Loucy (cell line): ENCODE measurements around the gene HLA-DRB1.

ENCODE experiments used
- H2AFZ ChIP-seq: fragments of 200-600 bp; sonication (generic); 2 replicates; pipeline ENCODE4 v1.6.0; 2016; ENCODE audit warnings: antibody characterized with exemption, mild to moderate bottlenecking, low read length, moderate library complexity
- H3F3A ChIP-seq: fragments of 200-600 bp; 2 replicates; pipeline ENCODE4 v1.6.0; 2016; ENCODE audit warnings: antibody characterized with exemption, low read depth, mild to moderate bottlenecking
- H3K27me3 ChIP-seq: fragments of 200-600 bp; sonication (generic); 2 replicates; pipeline ENCODE4 v1.6.1; 2014; ENCODE audit warnings: low read length, mild to moderate bottlenecking; ENCODE audit not compliant: insufficient read depth, poor library complexity, severe bottlenecking
- H3K36me3 ChIP-seq: fragments of 200-600 bp; sonication (generic); 2 replicates; pipeline ENCODE4 v1.6.1; 2016; ENCODE audit warnings: low read length; ENCODE audit not compliant: insufficient read depth
- H3K4me1 ChIP-seq: fragments of 200-600 bp; sonication (generic); 2 replicates; pipeline ENCODE4 v1.5.1; 2014; ENCODE audit warnings: low read length, mild to moderate bottlenecking; ENCODE audit not compliant: insufficient read depth, poor library complexity, severe bottlenecking
- H3K4me2 ChIP-seq: fragments of 200-600 bp; sonication (generic); 2 replicates; pipeline ENCODE4 v1.6.0; 2014; ENCODE audit warnings: antibody characterized with exemption, low read length, low read depth, mild to moderate bottlenecking; ENCODE audit not compliant: poor library complexity, severe bottlenecking
- H3K4me3 ChIP-seq: fragments of 200-600 bp; sonication (generic); 2 replicates; pipeline ENCODE4 v1.5.1; 2014; ENCODE audit warnings: low read length, mild to moderate bottlenecking, mixed read lengths; ENCODE audit not compliant: poor library complexity, severe bottlenecking
- H3K79me2 ChIP-seq: fragments of 200-600 bp; sonication (generic); 2 replicates; pipeline ENCODE4 v1.6.1; 2014; ENCODE audit warnings: low read length; ENCODE audit not compliant: insufficient read depth
- H3K9ac ChIP-seq: fragments of 200-600 bp; sonication (generic); 2 replicates; pipeline ENCODE4 v1.6.0; 2014; ENCODE audit warnings: mild to moderate bottlenecking, low read depth, low read length, moderate library complexity; ENCODE audit not compliant: poor library complexity, severe bottlenecking
- H3K9me2 ChIP-seq: fragments of 200-600 bp; sonication (generic); replicated peaks from 2 replicates; pipeline ENCODE4 v1.6.1; 2016; ENCODE audit warnings: low read depth, low read length, mixed read lengths
- H3K9me3 ChIP-seq: fragments of 200-600 bp; sonication (generic); 2 replicates; pipeline ENCODE4 v1.6.1; 2014; ENCODE audit warnings: mild to moderate bottlenecking, antibody characterized with exemption, low read length, low read depth; ENCODE audit not compliant: insufficient read depth
- H4K20me1 ChIP-seq: fragments of 200-600 bp; sonication (generic); 2 replicates; pipeline ENCODE4 v1.6.0; 2014; ENCODE audit warnings: antibody characterized with exemption, low read length, mild to moderate bottlenecking; ENCODE audit not compliant: insufficient read depth, poor library complexity, severe bottlenecking
- EZH2phosphoT487 ChIP-seq: fragments of 200-600 bp; IDR thresholded peaks from 2 replicates; pipeline ENCODE4 v1.6.1; 2018; ENCODE audit warnings: antibody characterized with exemption, mild to moderate bottlenecking, moderate library complexity, borderline replicate concordance
- TF ChIP-seq, protein P1 (sequence below): fragments of 200-600 bp; sonication (generic); conservative IDR thresholded peaks from 2 replicates; pipeline ENCODE4 v1.5.1; 2014; ENCODE audit warnings: mild to moderate bottlenecking, antibody characterized with exemption, low read length

The HLA-DRB1 gene

DNA sequence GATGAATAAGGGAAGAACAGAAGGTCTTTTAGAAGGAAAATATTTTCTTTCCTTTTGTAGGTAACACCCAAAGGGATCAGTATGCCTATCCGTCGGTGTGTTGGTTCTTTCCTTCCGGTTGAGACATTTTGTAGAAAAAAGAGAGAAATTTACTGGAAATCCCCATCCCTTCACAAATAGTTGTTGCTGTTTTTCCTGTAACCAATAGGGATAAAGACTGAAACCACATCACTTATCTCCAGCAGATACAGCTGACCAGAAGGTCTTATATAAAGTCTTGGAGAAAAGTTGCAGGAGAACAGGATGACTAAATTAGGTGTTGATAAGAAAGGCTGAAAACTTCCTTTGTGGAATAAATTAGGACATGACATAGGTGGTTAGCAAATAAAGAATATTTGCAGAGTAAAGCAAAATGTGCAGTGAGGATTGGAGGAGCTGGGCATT lies 14.8 kb upstream of the HLA-DRB1 start:
- H3K4me1 ChIP-seq, result peaks cover under 1% of the 10 kb centered on the region

DNA sequence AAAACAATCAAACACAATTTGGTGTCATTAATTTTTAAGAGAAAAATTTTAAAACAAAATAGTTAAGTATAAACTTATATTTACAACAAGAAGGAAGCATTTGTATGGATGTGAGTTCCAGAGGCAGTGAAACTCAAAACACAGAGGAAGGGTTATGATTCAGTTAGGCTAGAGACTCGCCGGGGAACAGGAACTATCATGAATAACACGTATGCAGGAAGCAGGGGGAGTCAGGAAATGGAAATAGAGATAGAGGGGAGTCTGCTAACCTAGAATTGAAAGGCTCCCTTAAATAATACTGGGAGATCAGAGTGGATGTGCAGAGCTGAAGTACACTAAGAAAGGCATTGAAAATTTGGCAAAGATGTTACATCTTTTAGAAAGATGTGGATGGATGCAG lies 14.2 kb upstream of the HLA-DRB1 start:
- H3K4me1 ChIP-seq, result no peaks in the 10 kb centered on the region
- TF ChIP-seq EZH2phosphoT487, result no peak
- TF ChIP-seq, protein P1, sequence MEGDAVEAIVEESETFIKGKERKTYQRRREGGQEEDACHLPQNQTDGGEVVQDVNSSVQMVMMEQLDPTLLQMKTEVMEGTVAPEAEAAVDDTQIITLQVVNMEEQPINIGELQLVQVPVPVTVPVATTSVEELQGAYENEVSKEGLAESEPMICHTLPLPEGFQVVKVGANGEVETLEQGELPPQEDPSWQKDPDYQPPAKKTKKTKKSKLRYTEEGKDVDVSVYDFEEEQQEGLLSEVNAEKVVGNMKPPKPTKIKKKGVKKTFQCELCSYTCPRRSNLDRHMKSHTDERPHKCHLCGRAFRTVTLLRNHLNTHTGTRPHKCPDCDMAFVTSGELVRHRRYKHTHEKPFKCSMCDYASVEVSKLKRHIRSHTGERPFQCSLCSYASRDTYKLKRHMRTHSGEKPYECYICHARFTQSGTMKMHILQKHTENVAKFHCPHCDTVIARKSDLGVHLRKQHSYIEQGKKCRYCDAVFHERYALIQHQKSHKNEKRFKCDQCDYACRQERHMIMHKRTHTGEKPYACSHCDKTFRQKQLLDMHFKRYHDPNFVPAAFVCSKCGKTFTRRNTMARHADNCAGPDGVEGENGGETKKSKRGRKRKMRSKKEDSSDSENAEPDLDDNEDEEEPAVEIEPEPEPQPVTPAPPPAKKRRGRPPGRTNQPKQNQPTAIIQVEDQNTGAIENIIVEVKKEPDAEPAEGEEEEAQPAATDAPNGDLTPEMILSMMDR, result no peak
- H3F3A ChIP-seq, result no peaks in the 10 kb centered on the region
- no peaks in the 10 kb centered on the region for H3K9me2 ChIP-seq
- H3K4me3 ChIP-seq, result no peak overlapping the region
- peak overlapping the region; percentile 46 for H3K4me2 ChIP-seq
- no peaks in the 10 kb centered on the region for H3K36me3 ChIP-seq
- no peaks in the 10 kb centered on the region for H3K79me2 ChIP-seq
- H3K9me3 ChIP-seq, result no peaks in the 10 kb centered on the region
- no peak overlapping the region for H3K9ac ChIP-seq
- H4K20me1 ChIP-seq, result no peaks in the 10 kb centered on the region
- peaks cover 20% of the 10 kb centered on the region for H3K27me3 ChIP-seq
- peak overlapping the region; percentile 70 for H2AFZ ChIP-seq

More for the DNA sequence above, 14.8 kb upstream of the HLA-DRB1 start:
- H3K4me3 ChIP-seq, result no peak overlapping the region
- H3K4me2 ChIP-seq, result peak overlapping the region; percentile 46
- H3F3A ChIP-seq, result no peaks in the 10 kb centered on the region
- H2AFZ ChIP-seq, result peak overlapping the region; percentile 70
- no peaks in the 10 kb centered on the region for H4K20me1 ChIP-seq
- H3K36me3 ChIP-seq, result no peaks in the 10 kb centered on the region
- no peak overlapping the region for H3K9ac ChIP-seq
- H3K27me3 ChIP-seq, result peaks cover 20% of the 10 kb centered on the region
- TF ChIP-seq, protein P1, result no peak
- no peak for TF ChIP-seq EZH2phosphoT487
- H3K79me2 ChIP-seq, result no peaks in the 10 kb centered on the region
- no peaks in the 10 kb centered on the region for H3K9me2 ChIP-seq
- no peaks in the 10 kb centered on the region for H3K9me3 ChIP-seq

DNA sequence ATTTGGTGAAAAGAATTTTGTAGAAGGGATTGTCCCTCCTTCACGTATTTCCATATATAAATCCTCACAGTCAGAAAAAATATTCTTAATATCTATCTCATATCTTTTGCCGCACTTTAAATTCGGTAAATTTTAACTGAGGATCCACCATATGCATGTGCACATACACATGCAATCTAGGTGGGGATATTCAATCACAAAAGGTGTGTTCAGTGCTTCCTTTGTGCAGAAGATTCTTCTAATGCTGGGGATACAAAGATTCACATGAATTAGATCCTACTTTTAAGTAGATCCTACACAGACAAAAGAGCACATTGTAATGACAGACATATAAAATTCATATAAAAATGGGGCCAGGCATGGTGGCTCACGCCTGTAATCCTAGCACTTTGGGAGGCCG lies 13.6 kb upstream of the HLA-DRB1 start:
- Histone ChIP-seq H2AFZ (no peak overlapping the region), H3K36me3 (no peaks in the 10 kb centered on the region), H3K9ac (no peak overlapping the region), H3K27me3 (peaks cover 18% of the 10 kb centered on the region), H3K9me2 (no peaks in the 10 kb centered on the region), H3F3A (no peaks in the 10 kb centered on the region), H3K4me1 (no peaks in the 10 kb centered on the region), H3K4me2 (no peak overlapping the region), H4K20me1 (no peaks in the 10 kb centered on the region), H3K4me3 (no peak overlapping the region), H3K79me2 (no peaks in the 10 kb centered on the region), H3K9me3 (no peaks in the 10 kb centered on the region)
- TF ChIP-seq EZH2phosphoT487, result no peak
- TF ChIP-seq, protein P1, result no peak
